GM18870 (cell line): ENCODE data around the gene PPM1E.

Experiments
- ATAC-seq: cut with Tn5 transposase; IDR thresholded peaks from one replicate; pipeline ENCODE4 v1.9.1; 2021; ENCODE audit warnings: moderate library complexity; ENCODE audit not compliant: unreplicated experiment

PPM1E gene

GRCh38 chr17:59028328-59028727 is 272.7 kb downstream of the PPM1E start:
- ATAC-seq: no peak

DNA sequence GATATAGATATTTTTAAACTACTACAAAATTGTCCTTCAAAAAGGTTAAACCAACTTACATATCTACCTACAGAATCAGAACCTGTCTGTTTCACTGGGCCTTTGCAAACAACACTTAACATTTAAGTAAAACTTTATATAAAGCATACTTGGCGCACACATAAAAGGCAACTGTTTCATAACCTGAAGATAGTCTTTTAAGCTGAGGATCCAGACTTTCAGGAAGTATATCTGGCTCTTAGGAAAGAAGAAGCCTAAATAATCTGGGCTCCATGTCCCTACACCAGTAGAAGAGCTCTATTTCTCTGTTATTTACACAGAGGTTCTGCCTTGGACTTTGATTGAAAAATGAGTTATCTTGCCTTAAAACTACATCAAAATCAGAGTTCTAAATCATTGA is 275.2 kb downstream of the PPM1E start:
- ATAC-seq: no peak
